ENCODE measurements around the gene GPR83.
"Not testable (repeated sequence)": the region's sequence is repeated elsewhere in the genome, so short reads cannot be mapped to it uniquely, and the experiment has no call there.

DNA sequence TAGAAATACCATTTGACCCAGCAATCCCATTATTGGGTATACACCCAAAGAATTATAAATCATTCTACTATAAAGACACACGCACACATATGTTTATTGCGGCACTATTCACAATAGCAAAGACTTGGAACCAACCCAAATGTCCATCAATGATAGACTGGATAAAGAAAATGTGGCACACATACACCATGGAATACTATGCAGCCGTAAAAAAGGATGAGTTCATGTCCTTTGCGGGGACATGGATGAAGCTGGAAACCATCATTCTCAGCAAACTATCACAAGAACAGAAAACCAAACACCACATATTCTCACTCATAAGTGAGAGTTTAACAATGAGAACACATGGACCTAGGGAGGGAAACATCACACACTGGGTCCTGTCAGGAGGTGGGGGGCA, 9.3 kb downstream of the GPR83 start:
- TF ChIP-seq, protein P1, sequence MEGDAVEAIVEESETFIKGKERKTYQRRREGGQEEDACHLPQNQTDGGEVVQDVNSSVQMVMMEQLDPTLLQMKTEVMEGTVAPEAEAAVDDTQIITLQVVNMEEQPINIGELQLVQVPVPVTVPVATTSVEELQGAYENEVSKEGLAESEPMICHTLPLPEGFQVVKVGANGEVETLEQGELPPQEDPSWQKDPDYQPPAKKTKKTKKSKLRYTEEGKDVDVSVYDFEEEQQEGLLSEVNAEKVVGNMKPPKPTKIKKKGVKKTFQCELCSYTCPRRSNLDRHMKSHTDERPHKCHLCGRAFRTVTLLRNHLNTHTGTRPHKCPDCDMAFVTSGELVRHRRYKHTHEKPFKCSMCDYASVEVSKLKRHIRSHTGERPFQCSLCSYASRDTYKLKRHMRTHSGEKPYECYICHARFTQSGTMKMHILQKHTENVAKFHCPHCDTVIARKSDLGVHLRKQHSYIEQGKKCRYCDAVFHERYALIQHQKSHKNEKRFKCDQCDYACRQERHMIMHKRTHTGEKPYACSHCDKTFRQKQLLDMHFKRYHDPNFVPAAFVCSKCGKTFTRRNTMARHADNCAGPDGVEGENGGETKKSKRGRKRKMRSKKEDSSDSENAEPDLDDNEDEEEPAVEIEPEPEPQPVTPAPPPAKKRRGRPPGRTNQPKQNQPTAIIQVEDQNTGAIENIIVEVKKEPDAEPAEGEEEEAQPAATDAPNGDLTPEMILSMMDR (IDR thresholded peaks at IDR 0.05; ENCODE audit: insufficient read depth, low read length, poor library complexity, severe bottlenecking) = not testable (repeated sequence)
- TF ChIP-seq EZH2phosphoT487 (conservative IDR thresholded peaks at IDR 0.05; ENCODE audit: low read length) = not testable (repeated sequence)

Data from SU-DHL-6 (cell line).